HepG2 (cell line): ENCODE measurements around the gene C16orf89. TPM values are rescaled to one million over a fixed set of nuclear protein-coding genes. Genes with fewer than 3 reads are reported as not detected.

ENCODE experiments used
- ELF1 ChIP-seq: sonication (generic); formaldehyde crosslinking; IDR thresholded peaks from 2 replicates; pipeline ENCODE4 v1.4.0; 2020; ENCODE audit warnings: missing genetic modification reagents
- FOXA3 ChIP-seq: IDR thresholded peaks from 2 replicates; pipeline ENCODE4 v1.6.1; 2016; ENCODE audit warnings: missing genetic modification reagents, missing compliant biosample characterization
- GMEB1 ChIP-seq: sonication (generic); formaldehyde crosslinking; IDR thresholded peaks from 2 replicates; pipeline ENCODE4 v1.5.1; 2020; ENCODE audit warnings: missing genetic modification reagents, mild to moderate bottlenecking, borderline replicate concordance
- RBM39 ChIP-seq: fragments of 200-400 bp; formaldehyde crosslinking; IDR thresholded peaks from one replicate; pipeline ENCODE4 v1.6.1; 2018; ENCODE audit warnings: antibody characterized with exemption, mild to moderate bottlenecking, low read depth, low read length; ENCODE audit not compliant: poor library complexity, severe bottlenecking
- RFXAP ChIP-seq: sonication (generic); formaldehyde crosslinking; IDR thresholded peaks from 2 replicates; pipeline ENCODE4 v1.4.0; 2020; ENCODE audit warnings: missing genetic modification reagents, borderline replicate concordance
- SSRP1 ChIP-seq: IDR thresholded peaks from 2 replicates; pipeline ENCODE4 v1.6.1; 2016; ENCODE audit warnings: control low read depth
- TEAD3 ChIP-seq: optimal IDR thresholded peaks from 2 replicates; pipeline ENCODE3; 2016; ENCODE audit warnings: borderline replicate concordance
- ZFYVE20 ChIP-seq: sonication (generic); formaldehyde crosslinking; IDR thresholded peaks from 2 replicates; pipeline ENCODE4 v1.8.0; 2023; ENCODE audit warnings: low read depth, mild to moderate bottlenecking, moderate library complexity, missing genetic modification reagents, borderline replicate concordance
- ZNF205 ChIP-seq: IDR thresholded peaks from 2 replicates; pipeline ENCODE4 v1.6.1; 2018; ENCODE audit warnings: missing biosample characterization, missing genetic modification reagents
- ZNF251 ChIP-seq: sonication (generic); formaldehyde crosslinking; IDR thresholded peaks from 2 replicates; pipeline ENCODE4 v1.9.0; 2021; ENCODE audit warnings: mild to moderate bottlenecking, missing genetic modification reagents
- ZNF460 ChIP-seq: sonication (generic); formaldehyde crosslinking; IDR thresholded peaks from 2 replicates; pipeline ENCODE4 v1.5.1; 2020; ENCODE audit warnings: missing genetic modification reagents, mild to moderate bottlenecking, borderline replicate concordance
- ZNF570 ChIP-seq: sonication (generic); formaldehyde crosslinking; IDR thresholded peaks from 2 replicates; pipeline ENCODE4 v1.4.0; 2020; ENCODE audit warnings: mild to moderate bottlenecking, missing genetic modification reagents, borderline replicate concordance
- ZNF720 ChIP-seq: sonication (generic); formaldehyde crosslinking; IDR thresholded peaks from 2 replicates; pipeline ENCODE4 v1.4.0; 2020; ENCODE audit warnings: missing genetic modification reagents
- ZNF766 ChIP-seq: sonication (generic); formaldehyde crosslinking; IDR thresholded peaks from 2 replicates; pipeline ENCODE4 v1.5.0; 2020; ENCODE audit warnings: missing genetic modification reagents, borderline replicate concordance
- polyA plus RNA-seq, 8 experiments: library from polyadenylated mRNA; depleted of rRNA in 3 of 8; stranded (reverse) in 7 of 8; unstranded in 1 of 8; fragments of >200 nt; fragmentation: Illumina TruSeq in 4 of 8; extraction: Trizol in 4 of 8; gene quantifications; 2 replicates each; pipeline versions ENCODE4 v1.2.1 to v1.2.3, GENCODE V29; 2011 to 2016; ENCODE audit warnings: low read depth in 4 of 8, missing spikeins in 1 of 8, mixed read lengths in 1 of 8; ENCODE audit not compliant: insufficient read depth in 1 of 8
- total RNA-seq, 5 experiments: library from RNA; depleted of rRNA; stranded (reverse); fragments of >200 nt; fragmentation: Illumina TruSeq; extraction: Trizol; gene quantifications; 2 replicates each; pipeline ENCODE4 v1.2.3, GENCODE V29; 2016; ENCODE audit warnings: low read depth in 1 of 5
- TF ChIP-seq, protein P1 (sequence below): sonication (generic); formaldehyde crosslinking; IDR thresholded peaks from 2 replicates; pipeline ENCODE4 v1.4.0; 2020; ENCODE audit warnings: mild to moderate bottlenecking, missing genetic modification reagents, borderline replicate concordance
- TF ChIP-seq, protein P2 (sequence below): sonication (generic); formaldehyde crosslinking; IDR thresholded peaks from 2 replicates; pipeline ENCODE4 v1.4.0; 2020; ENCODE audit warnings: missing genetic modification reagents, borderline replicate concordance
- TF ChIP-seq, protein P3 (sequence below): sonication (generic); formaldehyde crosslinking; IDR thresholded peaks from 2 replicates; pipeline ENCODE4 v1.4.0; 2020; ENCODE audit warnings: missing genetic modification reagents
- TF ChIP-seq, protein P4 (sequence below): IDR thresholded peaks from 2 replicates; pipeline ENCODE4 v1.6.1; 2016

C16orf89 gene
- total and polyA plus RNA-seq, 2 of the 13 experiments (the other 11 are each of a cell fraction or from before 2014, with no cell fraction given) = 1.9 to 3.4 TPM

DNA sequence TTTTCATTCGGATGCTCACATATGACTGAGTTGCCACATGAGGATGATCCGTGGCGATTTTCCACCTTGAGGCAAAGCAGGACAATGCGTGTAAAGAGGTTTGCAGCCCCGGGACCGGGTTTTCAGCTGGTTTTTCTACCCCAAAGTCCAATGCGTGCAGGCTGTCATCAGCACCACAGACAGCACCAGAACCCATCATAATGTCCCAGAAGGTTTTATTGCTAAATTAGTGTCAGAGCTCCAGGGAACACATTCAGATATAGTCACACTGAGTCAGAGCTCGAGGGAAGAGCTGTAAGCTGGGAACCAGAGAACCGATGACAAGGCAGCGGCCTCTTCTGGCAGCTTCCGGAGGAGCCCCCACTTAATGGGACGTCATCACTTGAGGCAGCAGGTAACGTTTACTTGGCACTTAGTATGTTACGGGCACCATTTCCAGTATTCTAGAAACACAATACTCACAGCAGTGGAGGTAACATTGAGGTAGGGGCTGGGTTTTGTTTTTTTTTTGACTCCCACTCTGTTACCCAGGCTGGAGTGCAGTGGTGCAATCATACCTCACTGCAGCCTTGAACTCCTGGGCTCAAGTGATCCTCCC, 23.1 kb downstream of the C16orf89 start (continued):
- TF ChIP-seq, protein P1, sequence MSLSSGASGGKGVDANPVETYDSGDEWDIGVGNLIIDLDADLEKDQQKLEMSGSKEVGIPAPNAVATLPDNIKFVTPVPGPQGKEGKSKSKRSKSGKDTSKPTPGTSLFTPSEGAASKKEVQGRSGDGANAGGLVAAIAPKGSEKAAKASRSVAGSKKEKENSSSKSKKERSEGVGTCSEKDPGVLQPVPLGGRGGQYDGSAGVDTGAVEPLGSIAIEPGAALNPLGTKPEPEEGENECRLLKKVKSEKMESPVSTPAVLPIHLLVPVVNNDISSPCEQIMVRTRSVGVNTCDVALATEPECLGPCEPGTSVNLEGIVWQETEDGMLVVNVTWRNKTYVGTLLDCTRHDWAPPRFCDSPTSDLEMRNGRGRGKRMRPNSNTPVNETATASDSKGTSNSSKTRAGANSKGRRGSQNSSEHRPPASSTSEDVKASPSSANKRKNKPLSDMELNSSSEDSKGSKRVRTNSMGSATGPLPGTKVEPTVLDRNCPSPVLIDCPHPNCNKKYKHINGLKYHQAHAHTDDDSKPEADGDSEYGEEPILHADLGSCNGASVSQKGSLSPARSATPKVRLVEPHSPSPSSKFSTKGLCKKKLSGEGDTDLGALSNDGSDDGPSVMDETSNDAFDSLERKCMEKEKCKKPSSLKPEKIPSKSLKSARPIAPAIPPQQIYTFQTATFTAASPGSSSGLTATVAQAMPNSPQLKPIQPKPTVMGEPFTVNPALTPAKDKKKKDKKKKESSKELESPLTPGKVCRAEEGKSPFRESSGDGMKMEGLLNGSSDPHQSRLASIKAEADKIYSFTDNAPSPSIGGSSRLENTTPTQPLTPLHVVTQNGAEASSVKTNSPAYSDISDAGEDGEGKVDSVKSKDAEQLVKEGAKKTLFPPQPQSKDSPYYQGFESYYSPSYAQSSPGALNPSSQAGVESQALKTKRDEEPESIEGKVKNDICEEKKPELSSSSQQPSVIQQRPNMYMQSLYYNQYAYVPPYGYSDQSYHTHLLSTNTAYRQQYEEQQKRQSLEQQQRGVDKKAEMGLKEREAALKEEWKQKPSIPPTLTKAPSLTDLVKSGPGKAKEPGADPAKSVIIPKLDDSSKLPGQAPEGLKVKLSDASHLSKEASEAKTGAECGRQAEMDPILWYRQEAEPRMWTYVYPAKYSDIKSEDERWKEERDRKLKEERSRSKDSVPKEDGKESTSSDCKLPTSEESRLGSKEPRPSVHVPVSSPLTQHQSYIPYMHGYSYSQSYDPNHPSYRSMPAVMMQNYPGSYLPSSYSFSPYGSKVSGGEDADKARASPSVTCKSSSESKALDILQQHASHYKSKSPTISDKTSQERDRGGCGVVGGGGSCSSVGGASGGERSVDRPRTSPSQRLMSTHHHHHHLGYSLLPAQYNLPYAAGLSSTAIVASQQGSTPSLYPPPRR (CRISPR knock-in tag) = no peak
- no peak for TF ChIP-seq ZNF205
- TF ChIP-seq, protein P2, sequence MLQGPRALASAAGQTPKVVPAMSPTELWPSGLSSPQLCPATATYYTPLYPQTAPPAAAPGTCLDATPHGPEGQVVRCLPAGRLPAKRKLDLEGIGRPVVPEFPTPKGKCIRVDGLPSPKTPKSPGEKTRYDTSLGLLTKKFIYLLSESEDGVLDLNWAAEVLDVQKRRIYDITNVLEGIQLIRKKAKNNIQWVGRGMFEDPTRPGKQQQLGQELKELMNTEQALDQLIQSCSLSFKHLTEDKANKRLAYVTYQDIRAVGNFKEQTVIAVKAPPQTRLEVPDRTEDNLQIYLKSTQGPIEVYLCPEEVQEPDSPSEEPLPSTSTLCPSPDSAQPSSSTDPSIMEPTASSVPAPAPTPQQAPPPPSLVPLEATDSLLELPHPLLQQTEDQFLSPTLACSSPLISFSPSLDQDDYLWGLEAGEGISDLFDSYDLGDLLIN (CRISPR knock-in tag) = 0 out of 2 replicates have a peak, but pooled peaks have one; percentile 39
- no peak for TF ChIP-seq ZNF460 (CRISPR knock-in tag)
- peak; percentile 47; the same call in 1 of the 2 replicates for TF ChIP-seq RFXAP (CRISPR knock-in tag)
- TF ChIP-seq GMEB1 (CRISPR knock-in tag) = no peak
- no peak for TF ChIP-seq ZNF251 (CRISPR knock-in tag)
- TF ChIP-seq, protein P3, sequence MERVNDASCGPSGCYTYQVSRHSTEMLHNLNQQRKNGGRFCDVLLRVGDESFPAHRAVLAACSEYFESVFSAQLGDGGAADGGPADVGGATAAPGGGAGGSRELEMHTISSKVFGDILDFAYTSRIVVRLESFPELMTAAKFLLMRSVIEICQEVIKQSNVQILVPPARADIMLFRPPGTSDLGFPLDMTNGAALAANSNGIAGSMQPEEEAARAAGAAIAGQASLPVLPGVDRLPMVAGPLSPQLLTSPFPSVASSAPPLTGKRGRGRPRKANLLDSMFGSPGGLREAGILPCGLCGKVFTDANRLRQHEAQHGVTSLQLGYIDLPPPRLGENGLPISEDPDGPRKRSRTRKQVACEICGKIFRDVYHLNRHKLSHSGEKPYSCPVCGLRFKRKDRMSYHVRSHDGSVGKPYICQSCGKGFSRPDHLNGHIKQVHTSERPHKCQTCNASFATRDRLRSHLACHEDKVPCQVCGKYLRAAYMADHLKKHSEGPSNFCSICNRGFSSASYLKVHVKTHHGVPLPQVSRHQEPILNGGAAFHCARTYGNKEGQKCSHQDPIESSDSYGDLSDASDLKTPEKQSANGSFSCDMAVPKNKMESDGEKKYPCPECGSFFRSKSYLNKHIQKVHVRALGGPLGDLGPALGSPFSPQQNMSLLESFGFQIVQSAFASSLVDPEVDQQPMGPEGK = peak; percentile 52; the same call in 1 of the 2 replicates
- no peak for TF ChIP-seq SSRP1 (CRISPR knock-in tag)
- 0 out of 2 replicates have a peak, but pooled peaks have one; percentile 43 for TF ChIP-seq ZNF766 (CRISPR knock-in tag)
- TF ChIP-seq TEAD3 (CRISPR knock-in tag) = peak; percentile 13
- TF ChIP-seq ELF1 = no peak
- TF ChIP-seq ZNF570 (CRISPR knock-in tag) = no peak
- TF ChIP-seq ZNF720 (CRISPR knock-in tag) = no peak
- TF ChIP-seq FOXA3 (CRISPR knock-in tag) = 0 out of 2 replicates have a peak, but pooled peaks have one; percentile 15
- TF ChIP-seq ZFYVE20 (CRISPR knock-in tag) = no peak
- no peak for TF ChIP-seq RBM39
- TF ChIP-seq, protein P4, sequence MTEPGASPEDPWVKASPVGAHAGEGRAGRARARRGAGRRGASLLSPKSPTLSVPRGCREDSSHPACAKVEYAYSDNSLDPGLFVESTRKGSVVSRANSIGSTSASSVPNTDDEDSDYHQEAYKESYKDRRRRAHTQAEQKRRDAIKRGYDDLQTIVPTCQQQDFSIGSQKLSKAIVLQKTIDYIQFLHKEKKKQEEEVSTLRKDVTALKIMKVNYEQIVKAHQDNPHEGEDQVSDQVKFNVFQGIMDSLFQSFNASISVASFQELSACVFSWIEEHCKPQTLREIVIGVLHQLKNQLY (CRISPR knock-in tag) = no peak
